ENCODE results near the gene OTUB2. TPM values are rescaled to one million over a fixed set of nuclear protein-coding genes. Genes with fewer than 3 reads are reported as not detected.

The OTUB2 gene
- under 1 TPM; 0.50 to 0.54 (median 0.53) TPM for total RNA-seq

GRCh38 chr14:94026173-94026888, at the start of gene OTUB2:
Gene OTUB2 (plus strand): TSS chr14:94026340. CDS start chr14:94026538, 198 bp downstream.
- peak; percentile 99 to 100 for ATAC-seq

DNA sequence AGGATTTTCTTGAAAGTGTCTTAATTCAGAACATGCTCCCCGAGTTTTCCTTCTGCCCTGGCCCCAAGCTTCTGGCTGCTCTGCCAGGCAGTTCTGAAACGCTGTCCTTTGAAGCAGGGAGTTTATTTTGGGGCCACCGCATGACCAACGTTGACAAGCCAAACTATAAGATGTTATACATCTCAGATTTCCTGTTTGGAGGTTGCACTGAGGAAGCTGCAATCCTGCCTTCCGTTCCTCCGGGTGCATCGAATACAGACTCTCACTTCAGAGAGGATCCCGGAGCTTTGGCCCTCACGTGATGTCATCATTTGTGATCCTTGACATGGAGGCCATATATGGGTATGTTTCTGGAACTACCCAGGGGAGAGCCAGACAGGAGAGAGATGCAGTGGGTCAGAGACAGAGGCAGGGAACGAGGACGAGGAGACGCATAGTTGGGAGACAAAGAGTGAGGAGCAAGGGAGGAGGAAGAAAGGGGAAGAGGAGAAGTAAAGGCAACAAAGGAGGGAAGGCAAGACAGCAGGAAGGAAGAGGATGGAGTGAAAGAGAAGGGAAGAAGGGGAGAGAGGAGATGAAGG, 49.6 kb upstream of the OTUB2 start, which contains the start of gene ASB2:
Gene ASB2, minus strand, starts transcription at position 94 of the 581 bp plus-strand sequence. CDS start 12,031 bp downstream, outside the sequence.
- H3K4me1 Mint-ChIP-seq (ENCODE audit: low read depth), result peaks cover 65% of the 10 kb centered on the region
- peak within 1 kb of the TSS; percentile 37 for H3K4me3 Mint-ChIP-seq
- DNase-seq (no peak), ATAC-seq (no peak)
- peaks cover 8% of the 10 kb centered on the region for H3K27me3 Mint-ChIP-seq (ENCODE audit: low read depth)
- H3K9me3 Mint-ChIP-seq, result peaks cover 15% of the 10 kb centered on the region
- peaks cover 8% of the 10 kb centered on the region for H3K36me3 Mint-ChIP-seq (ENCODE audit: insufficient read depth)

More at GRCh38 chr14:94026173-94026888, at the start of gene OTUB2:
- H3K9me3 Mint-ChIP-seq, result no peaks in the 10 kb centered on the region
- peak within 1 kb of the TSS; percentile 79 for H3K4me3 Mint-ChIP-seq
- no peaks in the 10 kb centered on the region for H3K36me3 Mint-ChIP-seq (ENCODE audit: insufficient read depth)
- H3K4me1 Mint-ChIP-seq (ENCODE audit: low read depth), result peaks cover 38% of the 10 kb centered on the region
- DNase-seq, result peak; percentile 94
- H3K27me3 Mint-ChIP-seq (ENCODE audit: low read depth), result no peaks in the 10 kb centered on the region

DNA sequence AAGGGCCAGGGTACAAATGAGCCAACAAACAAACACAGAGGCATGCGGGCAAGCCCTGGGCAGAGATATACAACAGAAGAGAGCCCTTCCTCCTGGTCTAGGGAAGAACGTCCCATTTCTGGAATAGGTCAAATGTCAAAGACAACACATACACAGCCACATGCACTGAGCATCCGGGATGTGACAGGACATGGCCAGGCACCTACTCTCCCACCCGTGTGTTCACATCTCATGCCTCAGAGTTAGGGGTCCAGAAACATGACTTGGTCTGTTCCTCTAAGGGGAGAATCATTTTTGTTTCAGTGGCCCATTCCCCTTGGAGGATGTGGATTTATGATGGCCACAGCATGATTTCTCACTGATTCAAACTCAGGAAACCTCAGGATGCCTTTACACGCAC, 49.0 kb upstream of the OTUB2 start:
- DNase-seq (no peak), ATAC-seq (no peak)
- Mint-ChIP-seq H3K27me3 (ENCODE audit: low read depth) (peaks cover 8% of the 10 kb centered on the region), H3K9me3 (peaks cover 15% of the 10 kb centered on the region), H3K4me1 (ENCODE audit: low read depth) (peaks cover 60% of the 10 kb centered on the region), H3K36me3 (ENCODE audit: insufficient read depth) (peaks cover 8% of the 10 kb centered on the region), H3K4me3 (peak overlapping the region; percentile 37)

DNA sequence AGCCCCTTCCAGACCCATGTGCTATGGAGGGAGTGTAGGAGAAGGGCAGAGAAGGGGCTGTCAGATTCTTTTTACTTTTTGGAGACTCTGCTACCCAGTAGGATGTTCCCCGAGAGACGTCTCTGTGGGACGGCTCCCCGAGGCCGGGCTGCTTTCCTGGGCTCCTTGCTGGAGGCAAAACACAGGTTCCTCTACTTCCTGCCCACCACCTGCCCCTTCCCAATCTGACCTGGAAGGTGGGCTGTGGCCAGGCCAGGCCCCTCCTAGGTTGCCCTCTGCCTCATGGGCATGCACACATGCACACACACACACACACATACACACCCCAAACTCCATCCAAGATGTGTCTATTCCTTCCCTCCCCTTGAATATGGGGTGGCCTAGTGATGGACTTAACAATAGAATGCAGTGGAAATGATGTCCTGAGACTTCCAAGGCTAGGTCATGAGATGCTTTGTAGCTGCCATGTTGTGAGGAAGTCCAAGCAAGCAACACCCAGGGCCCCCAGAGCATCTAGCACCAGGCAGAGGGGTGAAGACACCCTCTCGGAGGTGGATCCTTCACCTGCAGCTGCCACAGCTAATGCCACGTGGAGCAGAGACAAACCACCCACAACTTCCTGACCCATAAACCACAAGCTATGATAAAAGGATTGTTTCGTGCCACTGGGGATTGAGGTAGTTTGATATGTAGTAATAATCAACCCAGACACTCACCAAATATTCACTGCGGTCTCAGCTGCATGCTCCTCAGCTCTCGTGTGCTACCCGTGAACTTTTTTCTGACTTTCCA, 48.2 kb upstream of the OTUB2 start:
- Mint-ChIP-seq H3K4me1 (ENCODE audit: low read depth) (peaks cover 56% of the 10 kb centered on the region), H3K9me3 (peaks cover 15% of the 10 kb centered on the region), H3K36me3 (ENCODE audit: insufficient read depth) (peaks cover 8% of the 10 kb centered on the region), H3K27me3 (ENCODE audit: low read depth) (peaks cover 8% of the 10 kb centered on the region), H3K4me3 (peak overlapping the region; percentile 19)
- peak; percentile 64 for DNase-seq
- peak; percentile 88 to 89 for ATAC-seq

GRCh38 chr14:93978735-93979134, 47.4 kb upstream of the OTUB2 start:
- peaks cover 8% of the 10 kb centered on the region for H3K27me3 Mint-ChIP-seq (ENCODE audit: low read depth)
- DNase-seq (no peak), ATAC-seq (no peak)
- H3K4me3 Mint-ChIP-seq, result peak overlapping the region; percentile 16
- H3K9me3 Mint-ChIP-seq, result peaks cover 15% of the 10 kb centered on the region
- H3K36me3 Mint-ChIP-seq (ENCODE audit: insufficient read depth), result peaks cover 8% of the 10 kb centered on the region
- peaks cover 56% of the 10 kb centered on the region for H3K4me1 Mint-ChIP-seq (ENCODE audit: low read depth)

DNA sequence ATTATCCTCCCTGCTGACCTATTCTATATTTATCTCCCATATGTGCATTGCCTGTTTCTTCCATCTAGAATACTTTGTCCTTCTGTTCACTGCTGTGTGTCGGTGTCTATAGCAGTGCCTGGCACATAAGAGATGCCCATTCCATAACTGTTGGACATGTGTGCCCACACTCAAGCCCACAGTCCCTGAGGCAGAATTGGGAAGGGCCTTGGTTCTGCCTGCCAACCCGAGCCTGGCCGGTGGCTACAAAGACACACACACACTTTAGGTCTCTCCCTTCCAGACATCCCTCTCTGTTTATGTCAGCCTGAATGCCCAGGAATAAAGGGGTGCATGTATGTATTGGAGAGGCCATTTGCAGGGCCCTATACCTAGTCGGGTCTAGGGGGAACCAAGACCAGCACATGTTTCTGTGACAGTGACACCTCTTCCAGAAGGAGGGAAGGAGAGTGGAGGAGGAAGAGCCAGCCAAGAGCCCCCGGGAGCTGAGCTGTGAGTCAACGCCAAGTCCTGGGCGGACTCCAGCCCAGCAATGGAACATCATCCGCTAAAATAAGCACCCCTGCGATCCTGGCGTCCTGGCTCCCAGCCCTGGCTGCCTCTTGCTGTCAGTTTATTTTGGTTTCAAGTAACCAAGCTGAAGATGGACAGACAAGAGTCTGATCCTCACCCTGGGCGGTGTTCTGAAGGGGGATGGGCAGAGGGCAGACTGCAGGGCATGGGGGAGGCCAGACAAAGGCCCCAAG, 45.5 kb upstream of the OTUB2 start:
- no peak overlapping the region for H3K4me3 Mint-ChIP-seq

GRCh38 chr14:93981316-93982229, 44.6 kb upstream of the OTUB2 start:
- H3K27me3 Mint-ChIP-seq (ENCODE audit: low read depth), result no peaks in the 10 kb centered on the region
- peaks cover 9% of the 10 kb centered on the region for H3K9me3 Mint-ChIP-seq
- H3K36me3 Mint-ChIP-seq (ENCODE audit: insufficient read depth), result peaks cover 2% of the 10 kb centered on the region
- H3K4me3 Mint-ChIP-seq, result no peak overlapping the region
- ATAC-seq (no peak), DNase-seq (no peak)
- H3K4me1 Mint-ChIP-seq (ENCODE audit: low read depth), result peaks cover 37% of the 10 kb centered on the region

More for the DNA sequence above, 45.5 kb upstream of the OTUB2 start:
- no peak for ATAC-seq
- DNase-seq, result no peak
- H3K9me3 Mint-ChIP-seq, result peaks cover 15% of the 10 kb centered on the region
- H3K4me1 Mint-ChIP-seq (ENCODE audit: low read depth), result peaks cover 47% of the 10 kb centered on the region
- peaks cover 5% of the 10 kb centered on the region for H3K27me3 Mint-ChIP-seq (ENCODE audit: low read depth)
- peaks cover 7% of the 10 kb centered on the region for H3K36me3 Mint-ChIP-seq (ENCODE audit: insufficient read depth)

DNA sequence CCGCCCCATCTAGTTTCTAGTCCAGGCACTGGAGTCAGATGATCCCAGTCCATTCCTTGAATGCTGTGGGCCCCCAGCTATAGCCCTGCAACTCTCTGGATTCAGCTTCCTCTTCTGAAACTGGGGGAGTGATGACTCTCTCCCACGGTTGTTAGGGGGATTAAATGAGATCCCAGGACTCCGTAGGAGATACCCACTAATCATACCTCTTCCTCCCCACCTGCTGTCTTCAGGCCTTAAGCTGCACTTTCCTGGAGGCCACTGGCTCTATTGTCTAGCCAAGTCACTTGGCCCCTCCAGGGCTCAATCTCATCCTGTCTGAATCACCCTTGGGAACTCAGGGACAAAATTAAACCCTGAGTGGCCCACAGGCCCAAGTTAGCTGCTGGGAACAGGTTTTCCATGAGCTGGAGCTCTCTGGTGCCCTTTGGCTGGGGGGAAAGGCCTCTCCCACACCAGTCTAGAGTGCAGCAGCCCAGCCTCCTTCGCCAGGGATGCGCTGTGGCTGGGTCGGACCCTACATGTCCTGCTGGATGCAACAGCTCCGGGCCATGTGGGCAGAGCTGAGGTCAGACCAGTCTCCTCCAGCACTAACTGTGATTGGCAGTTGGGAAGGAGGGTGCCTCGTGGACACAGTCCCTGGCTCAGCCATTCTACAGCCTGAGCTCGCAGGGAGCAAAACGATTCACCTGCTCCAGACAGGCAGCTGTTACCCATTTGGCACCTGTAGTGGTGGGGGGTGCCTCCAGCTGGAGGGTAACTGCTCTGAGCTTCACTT, 43.7 kb upstream of the OTUB2 start:
- Mint-ChIP-seq H3K4me1 (ENCODE audit: low read depth) (peaks cover 29% of the 10 kb centered on the region), H3K9me3 (peaks cover 4% of the 10 kb centered on the region), H3K4me3 (no peak overlapping the region), H3K27me3 (ENCODE audit: low read depth) (no peaks in the 10 kb centered on the region), H3K36me3 (ENCODE audit: insufficient read depth) (peaks cover 2% of the 10 kb centered on the region)
- ATAC-seq (no peak), DNase-seq (no peak)

DNA sequence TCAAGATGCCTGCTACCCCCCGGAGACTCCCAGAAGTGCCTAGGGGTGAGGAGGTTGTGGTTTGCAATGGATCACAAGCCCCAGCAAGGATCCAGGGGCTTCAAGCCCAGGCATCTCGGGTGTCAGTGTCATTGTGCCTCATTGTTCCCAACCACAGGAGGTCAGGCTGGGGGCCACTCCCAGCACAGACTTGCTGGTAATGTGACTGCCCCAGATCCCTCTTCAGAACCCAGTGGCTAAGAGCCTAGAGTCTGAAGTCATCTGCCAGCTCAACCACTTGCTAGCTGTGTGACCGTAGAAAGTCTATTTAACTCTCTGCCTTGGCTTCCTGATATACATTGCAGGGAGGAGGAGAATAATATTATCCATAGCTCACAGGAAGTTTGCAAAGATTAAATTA, 42.1 kb upstream of the OTUB2 start:
- H3K4me3 Mint-ChIP-seq, result no peak overlapping the region
- no peaks in the 10 kb centered on the region for H3K27me3 Mint-ChIP-seq (ENCODE audit: low read depth)
- H3K9me3 Mint-ChIP-seq, result no peaks in the 10 kb centered on the region
- peaks cover 12% of the 10 kb centered on the region for H3K4me1 Mint-ChIP-seq (ENCODE audit: low read depth)
- ATAC-seq, result no peak
- no peak for DNase-seq
- H3K36me3 Mint-ChIP-seq (ENCODE audit: insufficient read depth), result no peaks in the 10 kb centered on the region

- no peaks in the 10 kb centered on the region for H3K9me3 Mint-ChIP-seq
- peaks cover 6% of the 10 kb centered on the region for H3K4me1 Mint-ChIP-seq (ENCODE audit: low read depth)
- ATAC-seq (peak; percentile 35 to 36), DNase-seq (no peak)
- no peak overlapping the region for H3K4me3 Mint-ChIP-seq
- H3K36me3 Mint-ChIP-seq (ENCODE audit: insufficient read depth), result no peaks in the 10 kb centered on the region
- H3K27me3 Mint-ChIP-seq (ENCODE audit: low read depth), result no peaks in the 10 kb centered on the region
Observed at GRCh38 chr14:93984987-93985410, 41.1 kb upstream of the OTUB2 start.

- no peaks in the 10 kb centered on the region for H3K27me3 Mint-ChIP-seq (ENCODE audit: low read depth)
- H3K36me3 Mint-ChIP-seq (ENCODE audit: insufficient read depth), result no peaks in the 10 kb centered on the region
- DNase-seq (no peak), ATAC-seq (no peak)
- no peaks in the 10 kb centered on the region for H3K4me1 Mint-ChIP-seq (ENCODE audit: low read depth)
- H3K4me3 Mint-ChIP-seq, result no peak overlapping the region
- H3K9me3 Mint-ChIP-seq, result no peaks in the 10 kb centered on the region
Observed at GRCh38 chr14:93986955-93987354, 39.2 kb upstream of the OTUB2 start.

DNA sequence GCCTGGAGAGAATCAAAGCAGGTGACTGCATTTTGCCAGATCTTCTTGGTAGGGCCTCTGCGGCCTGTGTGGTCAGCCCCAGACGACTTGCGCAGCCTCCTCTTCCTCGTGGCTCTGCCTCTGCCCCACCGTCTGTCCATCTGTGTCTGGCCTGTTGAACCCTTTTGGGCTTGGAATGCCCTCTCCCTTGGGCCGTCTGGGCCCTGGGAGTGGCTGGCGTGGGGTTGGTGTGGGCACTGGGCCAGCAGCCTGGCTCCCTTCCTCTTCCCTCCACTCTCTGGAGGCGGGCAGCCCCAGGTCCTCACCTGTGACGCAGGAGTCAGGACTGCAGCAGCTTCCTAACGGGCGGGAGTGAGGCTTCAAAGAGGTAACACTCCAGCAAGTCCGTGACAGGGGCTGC, 38.8 kb upstream of the OTUB2 start:
- ATAC-seq, result no peak
- Mint-ChIP-seq H3K4me1 (ENCODE audit: low read depth) (no peaks in the 10 kb centered on the region), H3K36me3 (ENCODE audit: insufficient read depth) (no peaks in the 10 kb centered on the region), H3K4me3 (no peak overlapping the region), H3K27me3 (ENCODE audit: low read depth) (no peaks in the 10 kb centered on the region), H3K9me3 (no peaks in the 10 kb centered on the region)
- no peak for DNase-seq
